Keratinocyte (primary cell): ENCODE measurements around the gene NME5. TPM values are rescaled to one million over a fixed set of nuclear protein-coding genes. Genes with fewer than 3 reads are reported as not detected.

Experiments used
- DNase-seq: peaks from one replicate; pipeline ENCODE4 v3.0.0-alpha.2; 2011; ENCODE audit warnings: low read depth, missing footprints, low spot score
- FAIRE-seq: peaks from 2 replicates; lab custom pipeline; 2011; peaks lifted over from hg19 to GRCh38; lab: Jason Lieb, UNC
- H2AFZ ChIP-seq: 2 replicates; pipeline ENCODE4 v1.6.0; 2012; ENCODE audit warnings: low read length, control low read depth, inconsistent platforms; ENCODE audit not compliant: control insufficient read depth
- H3K27ac ChIP-seq: 2 replicates; pipeline ENCODE4 v1.5.1; 2011; ENCODE audit warnings: low read length; ENCODE audit not compliant: control insufficient read depth, insufficient read depth
- H3K27me3 ChIP-seq: 3 replicates; pipeline ENCODE4 v1.6.0; 2011; ENCODE audit warnings: low read length; ENCODE audit not compliant: control insufficient read depth, insufficient read depth; ENCODE audit errors: extremely low read depth
- H3K36me3 ChIP-seq, 2 experiments: 2 replicates in 1 of 2; 3 replicates in 1 of 2; pipeline ENCODE4 v1.5.1; 2011; ENCODE audit warnings: low read length in 2 of 2, mild to moderate bottlenecking in 1 of 2; ENCODE audit not compliant: control insufficient read depth in 2 of 2, insufficient read depth in 2 of 2; ENCODE audit errors: extremely low read depth in 1 of 2
- H3K4me1 ChIP-seq: 3 replicates; pipeline ENCODE4 v1.5.1; 2011; ENCODE audit warnings: low read length; ENCODE audit not compliant: control insufficient read depth, insufficient read depth; ENCODE audit errors: extremely low read depth
- H3K4me2 ChIP-seq: 3 replicates; pipeline ENCODE4 v1.6.0; 2011; ENCODE audit warnings: low read depth, low read length; ENCODE audit not compliant: control insufficient read depth, insufficient read depth; ENCODE audit errors: extremely low read depth
- H3K4me3 ChIP-seq, 3 experiments: fragments of 200-600 bp in 1 of 3; sonication (generic) in 1 of 3; 2 replicates in 2 of 3; 3 replicates in 1 of 3; pipeline ENCODE4 v1.5.1; 2011 to 2016; ENCODE audit warnings: low read length in 3 of 3, mild to moderate bottlenecking in 3 of 3, control low read depth in 2 of 3, inconsistent platforms in 1 of 3, low read depth in 1 of 3, mixed read lengths in 1 of 3, mixed run types in 1 of 3, moderate library complexity in 1 of 3; ENCODE audit not compliant: control insufficient read depth in 2 of 3, insufficient read depth in 2 of 3; ENCODE audit errors: extremely low read depth in 1 of 3
- H3K79me2 ChIP-seq: 2 replicates; pipeline ENCODE4 v1.6.0; 2012; ENCODE audit warnings: low read length; ENCODE audit not compliant: control insufficient read depth, insufficient read depth
- H3K9ac ChIP-seq: 3 replicates; pipeline ENCODE4 v1.6.0; 2011; ENCODE audit warnings: low read length; ENCODE audit not compliant: control insufficient read depth, insufficient read depth; ENCODE audit errors: extremely low read depth
- H3K9me1 ChIP-seq: 3 replicates; pipeline ENCODE4 v1.6.0; 2011; ENCODE audit warnings: low read length; ENCODE audit not compliant: control insufficient read depth, insufficient read depth; ENCODE audit errors: extremely low read depth
- H3K9me3 ChIP-seq: 2 replicates; pipeline ENCODE4 v1.5.1; 2012; ENCODE audit warnings: low read depth, low read length; ENCODE audit not compliant: control insufficient read depth
- H4K20me1 ChIP-seq: 3 replicates; pipeline ENCODE4 v1.6.0; 2011; ENCODE audit warnings: low read length; ENCODE audit not compliant: control insufficient read depth, insufficient read depth; ENCODE audit errors: extremely low read depth
- CTCF ChIP-seq, 3 experiments: IDR thresholded peaks in 1 of 3; conservative IDR thresholded peaks in 1 of 3; optimal IDR thresholded peaks in 1 of 3; 2 replicates in 2 of 3; 3 replicates in 1 of 3; pipeline versions ENCODE3 to v1.5.1; 2011; ENCODE audit warnings: low read length in 3 of 3, mild to moderate bottlenecking in 3 of 3, moderate library complexity in 2 of 3, control low read depth in 1 of 3, inconsistent platforms in 1 of 3; ENCODE audit not compliant: insufficient read depth in 2 of 3; ENCODE audit errors: extremely low read depth in 1 of 3
- EZH2 ChIP-seq: IDR thresholded peaks from one replicate; pipeline ENCODE4 v1.6.1; 2012; ENCODE audit warnings: inconsistent platforms, mild to moderate bottlenecking, low read length, moderate library complexity
- dilution Hi-C: fragments of 300-500 bp; cut with MboI; formaldehyde crosslinking; loops from one replicate; pipeline ENCODE4 v1.7.0; 2020; ENCODE audit warnings: low sequenced_read_pairs; ENCODE audit not compliant: extremely low pct_ligation_motif_present
- polyA plus RNA-seq, 5 experiments: library from polyadenylated mRNA; depleted of rRNA in 3 of 5; stranded (reverse) in 3 of 5; stranded (forward) in 1 of 5; unstranded in 1 of 5; fragments of >200 nt; gene quantifications; 1 replicate in 1 of 5; 2 replicates in 3 of 5; 3 replicates in 1 of 5; pipeline versions ENCODE4 v1.2.1 to v1.2.3, GENCODE V29; 2011 to 2012; ENCODE audit warnings: missing spikeins in 2 of 5, low read depth in 1 of 5, low replicate concordance in 1 of 5

NME5 gene
- polyA plus RNA-seq, 1 donor (not counting 4 experiments of a cell fraction or from before 2014, with no cell fraction given) = 0.13 TPM

DNA sequence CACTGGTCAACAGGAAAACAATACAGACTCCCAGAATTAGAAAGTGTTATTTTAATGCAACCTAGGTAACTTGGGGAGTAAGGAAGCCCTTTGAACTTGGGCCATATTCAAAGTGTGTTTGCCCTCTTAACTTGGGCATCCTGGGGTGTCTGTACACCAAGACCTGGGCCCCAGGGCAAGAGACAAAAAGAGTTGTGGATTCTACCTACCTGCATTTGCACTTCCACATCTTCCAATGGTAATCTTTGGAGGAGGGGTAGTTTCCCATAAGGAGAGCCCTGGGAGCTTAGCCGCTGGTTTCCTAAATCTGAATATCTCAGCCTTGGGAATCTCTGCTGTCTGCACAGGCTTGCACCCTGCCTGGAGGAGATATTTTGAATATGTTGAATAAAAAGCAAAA, 46.9 kb downstream of the NME5 start:
- no peak for FAIRE-seq
- no peaks in the 10 kb centered on the region for H3K79me2 ChIP-seq
- no peak for TF ChIP-seq EZH2
- no peak for TF ChIP-seq CTCF (optimal IDR thresholded peaks at IDR 0.05 in 1 of 3, IDR thresholded peaks at IDR 0.05 in 1 of 3, conservative IDR thresholded peaks at IDR 0.05 in 1 of 3; ENCODE audit: extremely low read depth in 1 of 3, insufficient read depth in 2 of 3, low read length in 3 of 3)
- H3K27me3 ChIP-seq = no peaks in the 10 kb centered on the region
- H3K4me3 ChIP-seq = no peak overlapping the region
- no peak for DNase-seq
- no peak overlapping the region for H3K4me2 ChIP-seq
- H3K9me1 ChIP-seq = no peaks in the 10 kb centered on the region
- dilution Hi-C loops = no loop called here
- no peak overlapping the region for H2AFZ ChIP-seq
- H3K36me3 ChIP-seq = no peaks in the 10 kb centered on the region
- no peaks in the 10 kb centered on the region for H3K9me3 ChIP-seq
- H3K27ac ChIP-seq = no peak overlapping the region
- H4K20me1 ChIP-seq = no peaks in the 10 kb centered on the region
- H3K4me1 ChIP-seq = peaks cover 11% of the 10 kb centered on the region
- no peak overlapping the region for H3K9ac ChIP-seq

DNA sequence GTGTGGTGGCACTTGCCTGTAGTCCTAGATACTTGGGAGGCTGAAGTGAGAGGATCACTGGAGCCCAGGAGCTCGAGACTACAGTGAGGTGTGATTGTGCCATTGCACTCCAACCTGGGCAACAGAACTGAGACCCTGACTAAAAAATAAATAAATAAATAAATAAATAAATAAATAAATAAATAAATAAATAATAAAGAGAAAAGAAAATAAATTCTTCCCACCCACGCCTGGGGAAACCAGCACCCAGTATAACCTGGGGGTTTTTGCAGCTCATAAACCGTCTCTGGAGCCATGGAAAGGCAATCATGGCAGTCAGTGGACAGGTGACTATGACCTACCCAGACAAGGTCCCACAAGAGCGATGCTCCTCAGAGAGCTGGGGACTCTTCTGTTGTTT, 47.5 kb downstream of the NME5 start:
- H3K4me1 ChIP-seq = peaks cover 6% of the 10 kb centered on the region
- no peaks in the 10 kb centered on the region for H3K9me3 ChIP-seq
- no peak for DNase-seq
- no peak for TF ChIP-seq EZH2
- TF ChIP-seq CTCF (optimal IDR thresholded peaks at IDR 0.05 in 1 of 3, IDR thresholded peaks at IDR 0.05 in 1 of 3, conservative IDR thresholded peaks at IDR 0.05 in 1 of 3; ENCODE audit: extremely low read depth in 1 of 3, insufficient read depth in 2 of 3, low read length in 3 of 3) = no peak
- H3K79me2 ChIP-seq = no peaks in the 10 kb centered on the region
- H4K20me1 ChIP-seq = no peaks in the 10 kb centered on the region
- no peaks in the 10 kb centered on the region for H3K36me3 ChIP-seq
- no peak overlapping the region for H2AFZ ChIP-seq
- H3K9ac ChIP-seq = no peak overlapping the region
- no peak overlapping the region for H3K27ac ChIP-seq
- no peaks in the 10 kb centered on the region for H3K9me1 ChIP-seq
- H3K4me2 ChIP-seq = no peak overlapping the region
- H3K4me3 ChIP-seq = no peak overlapping the region
- dilution Hi-C loops = no loop called here
- FAIRE-seq = no peak
- no peaks in the 10 kb centered on the region for H3K27me3 ChIP-seq
